Adrenal gland (tissue), 12 donors: ENCODE results near the gene CCL7. TPM values are rescaled to one million over a fixed set of nuclear protein-coding genes. Genes with fewer than 3 reads are reported as not detected.

ENCODE experiments used
- DNase-seq, 7 donors: peaks; one replicate each; pipeline ENCODE4 v3.0.0-alpha.2; 2019 to 2020
- H3K27ac ChIP-seq, 5 donors: fragments of 200-600 bp; sonication (generic) in 4 of 5; 1 replicate in 3 of 5; 2 replicates in 2 of 5; pipeline versions ENCODE4 v1.5.1 to v1.8.0; 2016 to 2020; ENCODE audit warnings: mild to moderate bottlenecking in 1 of 5
- H3K27me3 ChIP-seq: fragments of 200-600 bp; 2 replicates; pipeline ENCODE4 v1.8.0; 2021
- H3K36me3 ChIP-seq, 2 donors: fragments of 200-600 bp; replicated peaks in 1 of 2; 1 replicate in 1 of 2; 2 replicates in 1 of 2; pipeline versions ENCODE4 v1.5.1 to v1.8.0; 2018 to 2022
- H3K4me1 ChIP-seq, 2 donors: fragments of 200-600 bp; replicated peaks in 1 of 2; 1 replicate in 1 of 2; 2 replicates in 1 of 2; pipeline versions ENCODE4 v1.5.1 to v1.8.0; 2018 to 2021
- H3K4me3 ChIP-seq, 4 donors: fragments of 200-600 bp; sonication (generic) in 3 of 4; one replicate each; pipeline ENCODE4 v1.5.1; 2016 to 2018
- H3K9me3 ChIP-seq, 3 donors: fragments of 200-600 bp; sonication (generic) in 1 of 3; replicated peaks in 1 of 3; 1 replicate in 2 of 3; 2 replicates in 1 of 3; pipeline versions ENCODE4 v1.5.1 to v1.8.0; 2016 to 2021
- CTCF ChIP-seq, 6 experiments: fragments of 450-650 bp in 4 of 6; fragments of 200-600 bp in 2 of 6; sonication (generic) in 1 of 6; IDR thresholded peaks; 1 replicate in 5 of 6; 2 replicates in 1 of 6; pipeline versions ENCODE4 v1.5.1 to v1.8.0; 2016 to 2021; ENCODE audit warnings: antibody characterized with exemption in 6 of 6, mild to moderate bottlenecking in 2 of 6, moderate library complexity in 1 of 6
- POLR2A ChIP-seq, 2 donors: fragments of 450-650 bp; IDR thresholded peaks; one replicate each; pipeline ENCODE4 v1.6.1; 2017; ENCODE audit warnings: antibody characterized with exemption in 2 of 2, mild to moderate bottlenecking in 2 of 2, moderate library complexity in 1 of 2
- WGBS, 4 donors: extraction: QIAGEN DNeasy Blood & Tissue Kit in 2 of 4; methylation state at CpG; one replicate each; pipeline versions ENCODE4 v1.1.5 to v1.1.7; 2013 to 2017; 5-methylcytosine and 5-hydroxymethylcytosine counted together
- intact Hi-C, 2 donors: fragments of 100-400 bp; cut with DNase I; formaldehyde crosslinking; loops; one replicate each; pipeline versions ENCODE4 v1.14.1 to v1.15.0; 2022 to 2023
- polyA plus RNA-seq, 3 donors: library from polyadenylated mRNA; stranded (reverse); fragments of 200-250 nt in 2 of 3; fragments of 350-450 nt in 1 of 3; fragmentation: Illumina TruSeq in 1 of 3; extraction: RNeasy Lipid Tissue Mini Kit (QIAGEN cat#74804) in 1 of 3; gene quantifications; one replicate each; pipeline ENCODE4 v1.2.3, GENCODE V29; 2013 to 2014
- total RNA-seq, 9 donors: library from RNA; depleted of rRNA in 4 of 9; stranded (reverse); fragments of >200 nt in 4 of 9; fragments of 120-200 nt in 1 of 9; fragmentation: NEBNext Ultra II Directional in 1 of 9; extraction: Animal tissue kit (Norgen Biotek cat#: 25700) in 1 of 9; gene quantifications; one replicate each; pipeline versions ENCODE4 v1.1.0 to v1.2.4, GENCODE V29; 2013 to 2023
- donor health status: healthy with polysubstance abuse.
- donor health status: Bipolar disorder and iron deficiency.
- donor health status: DM: yes; HTN: yes; CAD: no.
- donor health status: DM: no; HTN: no; CAD: no.
- donor health status: DM: no; HTN: no; CAD: no.
- donor health status: DM: yes; HTN: yes; CAD: no.

CCL7 gene
- total and polyA plus RNA-seq, 12 donors: 0.64 to 2.2 (median 0.74) TPM; not detected in 9

GRCh38 chr17:34236281-34236892 is 33.6 kb upstream of the CCL7 start:
- Histone ChIP-seq H3K27me3 (no peaks in the 10 kb centered on the region), H3K36me3 (no peaks in the 10 kb centered on the region), H3K27ac (peak overlapping the region in 2 of 5 donors; percentile 27 to 67), H3K4me1 (peaks cover 15 to 38% of the 10 kb centered on the region in 2 donors), H3K9me3 (no peaks in the 10 kb centered on the region), H3K4me3 (no peak overlapping the region)
- no peak for DNase-seq
- WGBS, 4 donors: 72 to 80% (median 78%) methylated on average over 5 to 6 of the region's 6 CpGs
- TF ChIP-seq POLR2A (IDR thresholded peaks at IDR 0.05) (no peak), CTCF (IDR thresholded peaks at IDR 0.05) (no peak)
- intact Hi-C loops: no loop called here

- WGBS, 4 donors: 79 to 94% (median 85%) methylated on average over 3 of the region's 3 CpGs
- Histone ChIP-seq H3K4me3 (no peak overlapping the region), H3K36me3 (no peaks in the 10 kb centered on the region), H3K27ac (no peak overlapping the region), H3K4me1 (peaks cover 19 to 47% of the 10 kb centered on the region in 2 donors), H3K9me3 (no peaks in the 10 kb centered on the region), H3K27me3 (no peaks in the 10 kb centered on the region)
- intact Hi-C loops: no loop called here
- TF ChIP-seq CTCF (IDR thresholded peaks at IDR 0.05): no peak
- TF ChIP-seq POLR2A (IDR thresholded peaks at IDR 0.05): no peak
- DNase-seq: no peak
Measured at GRCh38 chr17:34237458-34237857, 32.6 kb upstream of the CCL7 start.

GRCh38 chr17:34241062-34241461 is 29.0 kb upstream of the CCL7 start:
- H3K9me3 ChIP-seq: no peaks in the 10 kb centered on the region
- no peak overlapping the region for H3K4me3 ChIP-seq
- 15 to 19% (median 16%) methylated on average over 4 of the region's 4 CpGs for WGBS, 4 donors
- intact Hi-C loops: no loop called here
- TF ChIP-seq CTCF (IDR thresholded peaks at IDR 0.05) (no peak), POLR2A (IDR thresholded peaks at IDR 0.05) (no peak)
- H3K36me3 ChIP-seq: no peaks in the 10 kb centered on the region
- peak overlapping the region in 2 of 5 donors; percentile 9 to 54 for H3K27ac ChIP-seq
- H3K27me3 ChIP-seq: no peaks in the 10 kb centered on the region
- peak in 6 of 7 donors; percentile 50 to 74 (median 60) for DNase-seq
- peaks cover 10 to 48% of the 10 kb centered on the region in 2 donors for H3K4me1 ChIP-seq

GRCh38 chr17:34242587-34243363 is 27.2 kb upstream of the CCL7 start:
- WGBS, 4 donors: 56 to 66% (median 61%) methylated on average over 8 of the region's 8 CpGs
- DNase-seq: no peak
- Histone ChIP-seq H3K9me3 (no peaks in the 10 kb centered on the region), H3K27me3 (no peaks in the 10 kb centered on the region), H3K4me1 (peaks cover 10 to 41% of the 10 kb centered on the region in 2 donors), H3K4me3 (no peak overlapping the region), H3K36me3 (no peaks in the 10 kb centered on the region), H3K27ac (peak overlapping the region in 3 of 5 donors; percentile 53 to 88 (median 59))
- no peak for TF ChIP-seq POLR2A (IDR thresholded peaks at IDR 0.05)
- TF ChIP-seq CTCF (IDR thresholded peaks at IDR 0.05): no peak
- intact Hi-C loops: no loop called here
